Neural progenitor cell (in vitro differentiated cells): ENCODE measurements around the gene NTRK3.
"Not testable (repeated sequence)": the region's sequence is repeated elsewhere in the genome, so short reads cannot be mapped to it uniquely, and the experiment has no call there.

Experiments
- EZH2 ChIP-seq: fragments of 200-600 bp; sonication (generic); IDR thresholded peaks from 2 replicates; pipeline ENCODE4 v1.6.1; 2017; ENCODE audit warnings: antibody characterized with exemption, mild to moderate bottlenecking, moderate library complexity
- EZH2phosphoT487 ChIP-seq: fragments of 200-600 bp; sonication (generic); IDR thresholded peaks from 2 replicates; pipeline ENCODE4 v1.6.1; 2017; ENCODE audit warnings: antibody characterized with exemption
- TF ChIP-seq, protein P1 (sequence below): fragments of 200-600 bp; sonication (generic); IDR thresholded peaks from 2 replicates; pipeline ENCODE4 v1.5.1; 2017; ENCODE audit warnings: antibody characterized with exemption, mild to moderate bottlenecking

- TF ChIP-seq, protein P1, sequence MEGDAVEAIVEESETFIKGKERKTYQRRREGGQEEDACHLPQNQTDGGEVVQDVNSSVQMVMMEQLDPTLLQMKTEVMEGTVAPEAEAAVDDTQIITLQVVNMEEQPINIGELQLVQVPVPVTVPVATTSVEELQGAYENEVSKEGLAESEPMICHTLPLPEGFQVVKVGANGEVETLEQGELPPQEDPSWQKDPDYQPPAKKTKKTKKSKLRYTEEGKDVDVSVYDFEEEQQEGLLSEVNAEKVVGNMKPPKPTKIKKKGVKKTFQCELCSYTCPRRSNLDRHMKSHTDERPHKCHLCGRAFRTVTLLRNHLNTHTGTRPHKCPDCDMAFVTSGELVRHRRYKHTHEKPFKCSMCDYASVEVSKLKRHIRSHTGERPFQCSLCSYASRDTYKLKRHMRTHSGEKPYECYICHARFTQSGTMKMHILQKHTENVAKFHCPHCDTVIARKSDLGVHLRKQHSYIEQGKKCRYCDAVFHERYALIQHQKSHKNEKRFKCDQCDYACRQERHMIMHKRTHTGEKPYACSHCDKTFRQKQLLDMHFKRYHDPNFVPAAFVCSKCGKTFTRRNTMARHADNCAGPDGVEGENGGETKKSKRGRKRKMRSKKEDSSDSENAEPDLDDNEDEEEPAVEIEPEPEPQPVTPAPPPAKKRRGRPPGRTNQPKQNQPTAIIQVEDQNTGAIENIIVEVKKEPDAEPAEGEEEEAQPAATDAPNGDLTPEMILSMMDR = not testable (repeated sequence)
- not testable (repeated sequence) for TF ChIP-seq EZH2phosphoT487, EZH2
Measured at GRCh38 chr15:87833333-87833732, 423.2 kb downstream of the NTRK3 start.
